ENCODE results near the gene HCN4.

The HCN4 gene

DNA sequence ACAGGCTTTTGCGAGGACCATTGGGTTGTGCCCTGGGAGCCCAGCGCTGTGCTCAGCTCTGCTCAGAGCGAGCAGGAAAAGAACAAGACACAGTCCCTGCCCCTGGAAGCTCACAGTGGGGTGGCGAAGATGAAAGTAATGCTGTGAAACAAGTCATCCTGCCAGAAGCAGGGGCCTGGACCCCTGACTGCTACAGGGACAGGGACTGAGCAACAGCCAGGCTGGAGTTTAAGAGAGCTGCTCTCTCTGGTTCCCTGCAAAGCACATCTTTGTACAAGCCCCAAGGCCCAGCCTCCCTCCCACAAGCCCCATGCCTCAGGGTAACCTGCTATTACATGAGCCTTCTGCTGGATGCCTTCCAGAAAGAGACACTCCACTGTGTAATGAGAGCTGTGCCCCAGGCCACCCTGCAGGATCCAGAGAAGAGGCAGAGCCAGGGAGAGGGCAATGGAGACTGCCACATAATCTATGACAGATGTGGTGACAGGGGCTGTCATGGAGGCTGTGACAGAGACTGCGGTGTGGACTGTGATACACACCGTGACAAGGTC is 7.1 kb upstream of the HCN4 start:
- no peak for DNase-seq

DNA sequence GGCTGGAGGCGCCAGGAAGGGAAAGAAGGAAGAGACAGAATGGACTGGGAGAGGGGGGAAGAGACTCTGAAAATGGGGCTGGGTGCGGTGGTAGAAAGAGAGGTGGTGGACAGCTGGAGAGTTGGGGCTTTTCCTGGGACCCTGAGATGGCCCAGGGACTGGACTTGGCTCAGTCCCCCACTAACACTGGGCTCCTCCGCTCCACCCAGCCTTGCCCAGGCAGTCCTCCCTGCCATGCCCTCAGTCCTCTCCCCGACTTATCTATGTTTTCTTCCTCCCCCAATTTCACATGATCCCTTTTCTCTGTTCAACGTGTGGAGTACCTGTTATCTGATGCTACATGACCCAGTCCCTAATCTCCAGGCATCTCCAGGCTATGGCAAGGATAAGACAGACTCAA is 6.3 kb upstream of the HCN4 start:
- DNase-seq: no peak

DNA sequence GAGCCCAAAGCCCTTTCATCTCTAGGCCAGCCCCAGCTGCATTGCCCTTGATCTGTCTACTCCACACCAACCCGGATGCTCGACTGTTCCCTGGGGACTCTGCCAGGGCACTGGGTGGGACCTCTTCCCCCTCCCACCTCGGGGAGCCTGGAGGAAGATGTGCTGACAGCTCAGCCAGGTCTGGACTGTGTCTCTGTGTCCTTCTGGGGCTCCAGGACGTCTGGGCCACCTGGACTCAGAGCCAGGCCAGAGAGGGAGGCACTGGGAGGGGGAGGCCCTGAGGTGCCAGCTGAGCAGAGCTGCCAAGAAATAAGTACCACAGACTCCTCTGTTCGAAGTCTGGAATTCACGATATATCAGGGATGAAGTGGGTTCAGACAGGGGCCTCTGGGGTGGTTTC is 5.8 kb upstream of the HCN4 start:
- no peak for DNase-seq

DNA sequence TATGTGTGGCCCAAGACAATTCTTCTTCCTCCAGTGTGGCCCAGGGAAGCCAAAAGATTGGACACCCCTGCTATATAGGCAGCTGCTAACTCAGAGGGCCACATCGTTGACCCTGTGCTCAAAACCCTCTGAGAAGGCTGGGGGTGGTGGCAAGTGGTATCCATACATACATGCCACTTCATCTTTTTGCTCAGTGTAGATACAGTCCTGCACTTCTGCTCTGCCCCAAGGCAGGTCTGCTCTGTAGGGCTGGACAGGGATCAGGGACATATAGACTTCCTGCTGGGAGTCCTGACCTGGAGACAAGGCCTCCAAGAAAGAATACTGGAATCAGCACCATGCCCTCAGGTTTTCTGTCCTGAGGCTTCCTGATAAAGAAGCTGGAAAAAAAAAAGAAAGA is 4.5 kb upstream of the HCN4 start:
- DNase-seq: no peak

DNA sequence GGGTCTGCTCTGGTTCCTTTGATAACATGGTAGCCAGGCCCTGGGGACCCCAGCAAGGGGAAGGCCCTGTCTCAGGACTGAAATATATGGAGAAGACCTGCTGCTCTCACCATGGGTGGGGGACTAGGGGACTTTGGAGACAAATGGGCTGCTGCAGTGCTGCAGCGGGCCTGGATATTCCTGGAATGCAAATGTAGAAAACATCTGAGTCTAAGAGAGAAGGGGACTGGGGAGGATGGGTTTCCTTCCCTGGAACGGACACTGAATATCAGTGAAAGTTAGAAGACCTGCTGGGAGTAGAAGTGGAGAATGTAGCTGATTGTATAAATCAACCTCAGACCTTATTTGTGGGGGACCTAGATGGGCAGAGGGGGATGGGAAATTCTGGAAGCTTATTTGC is 3.1 kb upstream of the HCN4 start:
- no peak for DNase-seq

DNA sequence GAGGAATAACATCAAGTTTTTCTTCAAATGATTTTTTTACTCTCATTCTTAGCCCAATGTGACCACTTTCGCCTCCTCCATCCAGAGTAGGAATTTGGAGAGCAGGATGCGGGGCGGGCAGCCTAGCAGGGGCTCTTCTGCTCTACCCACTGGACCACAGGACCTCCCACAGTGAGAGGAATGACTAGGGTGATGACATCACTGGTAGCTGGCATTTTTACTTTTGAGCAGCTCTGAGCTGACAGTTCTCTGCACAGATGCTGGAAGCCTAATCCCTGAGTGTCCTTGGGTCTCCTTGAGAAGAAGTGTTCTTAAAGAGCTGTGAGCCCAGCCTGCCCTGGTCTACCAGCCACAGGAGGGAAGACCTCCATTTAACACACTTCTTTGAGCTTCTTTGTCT is 1.4 kb upstream of the HCN4 start:
- no peak for DNase-seq

DNA sequence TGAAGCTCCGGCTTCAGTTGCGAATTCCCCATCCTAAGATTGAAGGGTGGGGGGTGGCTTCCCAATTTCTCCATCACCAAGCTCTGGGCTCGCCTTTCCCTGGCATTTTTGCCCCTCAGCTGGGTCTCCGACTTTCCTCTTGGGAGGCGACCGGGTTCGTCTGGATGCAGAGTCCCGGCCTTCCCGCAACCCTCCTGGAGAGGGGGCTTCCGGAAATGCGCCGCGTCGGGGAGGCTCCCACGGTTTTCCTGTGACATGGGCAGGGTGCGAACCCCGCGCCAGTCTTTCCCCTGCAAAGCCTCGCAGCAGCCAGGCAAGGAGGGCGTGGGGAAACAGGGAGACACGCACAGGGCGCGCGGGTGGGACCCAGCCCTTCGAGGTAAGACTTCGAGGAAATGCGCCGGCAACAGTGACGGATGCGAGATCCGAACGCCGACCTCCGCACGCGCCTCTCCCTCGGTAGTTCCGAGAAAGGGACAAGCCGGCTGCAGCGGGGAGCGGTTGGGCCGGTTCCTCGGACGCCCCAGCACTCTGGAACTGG is 466 bp upstream of the HCN4 start:
- no peak for DNase-seq

DNA sequence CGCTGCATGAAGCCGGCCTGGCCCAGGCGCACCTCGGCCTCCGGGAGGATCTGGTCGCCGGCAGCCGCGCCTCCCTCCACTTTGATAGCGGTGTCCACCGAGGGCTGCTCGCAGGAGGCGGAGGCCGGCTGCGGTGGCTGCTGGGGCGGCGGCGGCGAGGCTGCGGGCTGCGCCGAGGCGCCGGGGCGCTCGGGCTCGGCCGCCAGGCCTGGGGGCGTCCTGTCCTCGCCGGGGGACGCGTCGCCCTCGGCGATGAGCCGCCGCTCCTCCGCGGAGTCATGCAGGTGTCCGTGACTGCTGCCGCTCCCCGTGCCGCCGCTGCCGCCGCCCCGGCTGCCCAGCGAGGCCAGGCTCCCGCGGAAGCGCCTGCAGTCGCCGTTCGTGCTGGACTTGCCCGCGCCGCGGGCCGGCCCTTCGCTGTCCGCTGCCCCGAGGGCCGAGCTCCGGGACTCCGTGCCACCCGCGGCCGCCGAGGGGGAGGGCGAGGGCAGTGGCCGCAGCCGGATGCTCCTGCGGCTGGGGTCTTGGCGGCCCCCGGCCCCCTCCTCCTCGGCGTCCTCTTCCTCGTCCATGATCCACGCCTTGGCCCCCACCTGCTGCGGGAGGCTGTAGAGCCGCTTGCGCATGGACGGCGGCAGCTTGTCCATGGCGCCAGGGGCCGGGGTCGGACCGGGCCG is 996 bp downstream of the HCN4 start:
- DNase-seq: no peak

DNA sequence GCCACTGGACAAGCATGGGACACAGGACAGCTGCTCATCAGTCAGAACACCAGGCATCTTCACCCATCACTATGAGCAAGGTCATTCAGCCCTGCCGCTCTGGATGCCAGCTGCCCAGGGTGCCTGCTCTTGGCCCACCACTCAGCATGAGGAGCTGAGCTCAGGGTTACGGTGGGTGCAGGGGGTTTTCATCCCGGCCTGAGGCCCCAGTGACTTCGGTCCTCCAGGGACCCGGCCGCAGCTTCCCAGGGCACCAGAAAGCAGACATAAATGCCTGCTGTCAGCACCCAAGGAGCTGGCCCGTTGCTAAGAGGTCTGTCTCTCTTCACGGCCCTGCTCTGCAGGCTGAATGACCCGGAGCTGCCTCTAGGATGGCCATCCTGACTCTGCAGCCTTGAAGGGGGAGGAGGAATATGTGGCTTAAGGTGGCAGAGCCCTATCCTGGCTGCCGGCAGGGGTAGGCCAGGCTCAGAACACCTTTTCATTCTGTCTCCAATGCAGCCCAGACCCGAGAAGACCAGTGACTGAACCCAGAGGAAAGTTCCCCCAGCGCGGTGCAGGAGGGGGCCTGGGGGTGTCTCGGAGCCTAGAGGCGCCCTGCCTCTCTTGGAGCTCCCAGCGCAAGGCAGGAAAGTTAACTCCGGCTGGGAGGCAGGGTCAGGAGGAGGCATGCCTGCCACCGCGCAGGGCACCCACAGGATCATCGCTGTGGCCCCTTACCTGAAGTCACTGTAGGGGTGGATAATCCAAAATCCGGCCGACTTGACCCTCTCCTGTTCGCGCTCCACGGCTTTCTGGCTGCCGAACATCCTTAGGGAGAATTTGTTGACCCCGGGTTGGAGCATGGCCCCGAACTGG is 1.8 kb downstream of the HCN4 start:
- DNase-seq: no peak

DNA sequence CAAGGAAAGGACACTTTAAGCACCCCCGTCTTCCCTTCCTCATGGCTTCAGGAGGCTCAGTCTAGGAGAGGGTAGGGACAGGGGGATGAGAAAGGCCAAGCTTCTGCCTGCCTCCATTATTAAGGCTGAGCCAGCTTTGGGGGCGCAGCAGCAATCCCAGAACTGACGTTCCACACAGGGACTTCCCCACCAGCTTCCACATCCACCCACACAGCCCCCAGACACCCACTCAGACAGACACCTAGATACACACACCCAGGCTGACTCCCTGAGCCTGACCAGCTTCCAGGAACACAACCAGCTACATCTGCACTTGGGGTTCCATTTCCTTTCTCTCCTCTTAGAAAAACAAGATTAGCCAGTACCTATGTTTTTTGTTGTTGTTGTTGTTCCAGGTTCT is 4.7 kb downstream of the HCN4 start:
- no peak for DNase-seq

DNA sequence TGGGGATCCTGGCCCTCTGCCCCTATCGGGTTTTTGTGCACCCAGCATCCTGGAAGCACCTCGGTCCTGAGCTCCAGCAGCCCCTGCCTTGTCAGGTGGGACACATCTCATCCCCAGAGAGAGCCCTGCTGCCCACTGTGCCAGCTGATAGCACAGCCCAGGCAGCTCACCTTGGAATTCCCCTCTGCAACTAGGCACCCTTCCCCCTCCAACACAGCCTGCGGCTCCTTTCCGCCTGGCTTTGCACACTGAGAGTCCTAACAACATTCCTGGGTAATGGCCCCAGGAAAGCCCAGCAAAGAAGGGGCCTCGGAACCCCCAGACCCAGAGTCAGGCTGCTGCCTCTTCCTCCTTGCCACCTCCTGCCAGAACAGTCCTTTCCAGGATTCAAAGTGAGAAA is 5.9 kb downstream of the HCN4 start:
- no peak for DNase-seq

DNA sequence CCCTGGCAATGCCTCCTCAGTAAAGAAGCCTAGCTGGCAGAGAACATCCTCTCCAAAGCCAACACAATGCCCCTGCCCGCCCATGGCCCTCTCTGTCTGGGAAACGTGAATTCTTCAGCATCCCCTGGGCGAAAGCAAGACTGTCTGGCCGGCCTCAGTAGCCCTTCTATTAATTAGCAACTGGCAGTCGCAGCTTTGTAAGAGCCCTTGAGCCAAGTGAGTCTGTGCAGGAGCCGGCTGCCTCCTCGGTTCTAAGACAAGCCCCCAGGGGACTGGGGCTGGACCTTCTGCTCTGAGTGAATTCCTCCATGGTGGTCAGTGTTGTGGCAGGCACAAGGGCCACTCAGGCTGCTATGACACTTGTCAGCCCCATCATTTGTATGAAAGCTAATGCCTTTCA is 7.4 kb downstream of the HCN4 start:
- no peak for DNase-seq

DNA sequence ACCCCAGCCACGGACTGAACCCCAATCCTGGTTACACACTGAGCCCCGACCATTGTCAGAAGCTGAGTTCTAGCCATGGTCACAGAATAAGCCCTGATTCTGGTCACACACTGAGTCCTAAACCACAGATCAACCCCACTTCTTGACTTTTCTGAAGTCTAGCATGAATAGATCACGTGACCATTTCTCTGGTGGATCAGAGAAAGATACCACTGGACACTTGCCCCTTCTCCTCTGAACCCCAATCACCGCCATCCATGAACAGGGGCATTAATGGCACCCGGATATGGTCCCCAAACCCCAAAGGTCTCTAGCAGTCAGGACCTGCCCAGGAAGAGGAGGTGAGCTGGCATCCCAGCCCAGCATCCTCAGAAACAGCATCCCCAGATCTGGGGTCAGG is 9.1 kb downstream of the HCN4 start:
- DNase-seq: no peak

DNA sequence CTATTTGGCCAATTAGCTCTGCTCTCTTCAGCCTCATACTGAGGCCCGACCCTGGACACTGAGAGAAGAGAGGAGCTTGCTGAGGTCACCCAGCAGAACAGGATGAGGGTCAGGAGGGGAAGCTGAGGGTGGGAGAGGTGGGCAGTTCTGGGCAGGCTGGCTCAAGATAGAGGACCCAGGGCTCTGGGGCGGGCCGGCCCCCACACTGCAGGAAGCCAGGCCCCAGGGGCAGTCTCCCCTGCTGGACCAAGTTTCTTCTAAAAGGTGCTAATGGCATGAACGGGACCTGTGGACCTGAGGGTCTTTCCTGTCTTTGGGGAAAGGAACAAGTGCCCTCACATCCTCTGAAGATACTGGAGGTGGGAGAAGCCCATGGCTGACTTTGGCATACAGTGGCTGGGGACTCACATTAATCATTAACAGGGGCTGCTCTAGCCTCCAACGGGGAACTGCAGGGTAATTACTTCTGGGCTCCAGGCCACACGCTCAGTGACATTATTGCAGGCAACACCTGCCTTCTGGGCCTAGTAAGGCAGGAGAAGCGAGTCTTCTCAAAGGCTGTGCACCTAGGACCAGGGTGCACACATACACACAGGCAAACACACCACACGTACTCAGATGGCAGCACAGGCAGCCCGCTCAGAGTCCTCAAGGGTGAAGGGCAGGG is 10.6 kb downstream of the HCN4 start:
- no peak for DNase-seq

DNA sequence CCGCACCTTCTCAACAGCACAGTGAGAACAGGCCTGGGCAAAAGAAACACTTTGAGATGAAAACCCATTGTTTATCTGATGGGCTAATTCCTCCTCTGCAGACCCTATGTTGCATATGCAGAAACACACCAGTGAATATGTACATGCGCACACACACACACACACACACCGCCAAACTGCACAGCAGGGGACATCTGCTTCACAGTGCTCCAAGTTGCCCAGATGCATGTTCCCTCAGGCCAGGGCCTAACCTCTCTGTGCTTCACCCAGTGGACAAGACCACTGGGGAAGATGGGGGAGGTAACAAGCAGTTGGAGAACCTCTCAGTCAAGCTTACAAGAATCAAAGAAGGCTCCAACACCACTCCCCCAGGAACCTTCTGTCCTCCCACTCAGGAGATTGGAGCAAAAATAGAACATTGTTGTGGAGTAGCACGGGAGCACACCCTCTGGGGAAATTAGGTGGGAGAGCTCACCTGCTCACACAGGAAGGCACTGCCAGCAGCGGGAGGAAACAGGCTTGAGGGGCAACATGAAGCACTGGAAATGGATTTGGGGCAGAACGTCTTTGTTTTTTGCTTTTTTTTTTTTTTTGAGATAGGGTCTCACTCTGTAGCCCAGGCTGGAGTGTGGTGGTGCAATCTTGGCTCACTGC is 13.0 kb downstream of the HCN4 start:
- DNase-seq: no peak

DNA sequence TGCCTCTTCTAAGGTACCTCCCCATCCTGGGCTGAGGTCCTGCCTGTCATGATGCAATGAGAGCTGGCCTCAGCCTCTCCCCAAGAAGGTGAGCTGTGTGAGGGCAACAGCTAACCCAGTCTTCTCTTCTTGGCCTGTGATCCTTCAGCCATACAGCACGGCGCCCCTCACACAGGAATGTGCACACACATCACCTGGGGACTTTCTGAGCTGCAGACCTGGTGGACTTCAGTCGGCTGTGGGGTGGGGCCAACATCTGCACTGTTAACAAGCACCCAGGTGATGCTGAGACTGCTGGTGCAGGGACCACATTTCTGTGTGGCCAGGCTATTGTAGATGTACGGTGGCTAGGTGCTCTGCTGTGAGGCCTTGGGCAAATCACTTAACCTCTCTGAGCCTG is 14.5 kb downstream of the HCN4 start:
- no peak for DNase-seq

DNA sequence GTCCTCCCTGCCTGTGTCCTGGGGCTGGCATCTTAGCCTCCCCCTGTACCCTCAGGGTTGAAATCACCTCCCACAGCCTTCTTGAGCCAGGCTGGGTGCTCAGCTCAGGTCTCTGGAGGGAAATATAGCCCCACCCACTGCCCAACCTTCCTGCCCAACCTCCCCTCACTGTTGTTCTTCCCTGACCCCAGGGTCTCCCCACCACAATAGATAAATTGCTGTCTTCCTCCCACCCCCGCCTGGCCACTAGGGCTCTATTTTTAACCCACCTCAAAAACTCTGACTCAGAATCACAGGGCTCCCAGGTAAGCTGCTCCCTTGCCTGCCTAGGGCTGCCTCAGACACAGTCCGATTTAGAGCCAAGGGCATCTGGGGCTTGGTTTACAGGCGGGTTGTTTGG is 15.0 kb downstream of the HCN4 start:
- no peak for DNase-seq

DNA sequence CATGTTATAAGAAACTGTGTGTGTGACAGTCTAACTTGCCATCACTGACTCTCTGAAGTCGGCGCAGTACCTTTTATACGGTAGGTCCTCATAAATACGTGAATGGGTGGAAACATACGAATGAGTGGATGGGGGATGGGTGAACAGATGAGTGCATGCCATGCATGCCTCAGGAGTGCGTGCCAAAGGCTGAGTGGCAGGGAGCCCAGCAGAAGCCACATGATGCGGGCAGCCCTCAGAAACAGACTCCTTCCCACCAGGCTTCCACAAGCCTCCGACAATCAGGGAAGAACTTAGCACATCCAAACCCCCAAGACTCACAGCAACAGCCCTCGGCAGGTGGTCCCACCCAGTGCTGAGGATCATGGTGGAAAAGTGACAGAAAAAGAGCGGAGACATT is 16.7 kb downstream of the HCN4 start:
- DNase-seq: no peak

DNA sequence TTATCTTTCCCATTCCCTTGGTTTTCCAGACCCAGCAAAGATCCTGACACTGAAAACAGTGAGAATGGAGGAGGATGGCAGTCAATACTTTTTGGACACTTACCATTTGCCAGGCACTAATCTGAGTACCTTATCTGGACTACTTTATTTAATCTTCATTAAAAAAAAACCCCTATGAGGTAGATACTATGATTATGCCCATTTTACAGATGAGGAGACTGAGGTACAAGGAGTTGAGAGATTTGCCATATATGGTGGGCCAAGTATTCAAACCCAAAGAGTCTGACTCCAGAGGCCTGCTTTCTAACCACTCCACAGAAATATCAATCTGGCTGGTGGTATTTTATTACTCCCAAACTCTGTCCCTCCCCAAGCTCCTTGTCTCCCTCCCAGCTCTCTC is 19.6 kb downstream of the HCN4 start:
- no peak for DNase-seq

DNA sequence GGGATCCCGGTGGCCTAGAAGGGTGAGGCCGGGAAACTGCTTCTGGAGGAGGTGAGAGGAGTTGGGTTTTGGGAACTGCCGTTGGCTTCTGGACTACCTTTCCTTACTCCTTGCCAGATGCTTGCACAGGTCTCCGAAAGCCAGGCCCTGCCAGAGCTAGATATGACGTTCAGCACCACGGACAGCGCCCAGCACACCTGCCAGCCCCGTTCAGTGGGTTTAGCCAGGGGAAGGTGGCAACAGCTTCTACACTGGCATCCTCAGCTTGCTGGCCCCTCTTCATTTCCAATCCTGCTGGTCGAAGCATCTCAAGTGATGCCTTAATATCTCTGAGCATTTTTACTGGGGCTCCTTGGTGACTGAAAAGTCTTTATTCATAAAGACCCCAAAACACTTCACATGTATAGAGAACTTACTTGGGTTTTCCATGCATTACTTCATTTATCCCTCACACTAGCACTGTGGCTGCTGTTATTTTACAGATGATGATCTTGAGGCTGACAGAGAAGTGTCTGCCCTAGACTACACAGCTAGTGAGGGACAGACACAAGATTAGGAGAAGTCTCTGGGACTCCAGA is 21.9 kb downstream of the HCN4 start:
- DNase-seq: peak in 5 of 6 experiments; percentile 16 to 64 (median 28)

DNA sequence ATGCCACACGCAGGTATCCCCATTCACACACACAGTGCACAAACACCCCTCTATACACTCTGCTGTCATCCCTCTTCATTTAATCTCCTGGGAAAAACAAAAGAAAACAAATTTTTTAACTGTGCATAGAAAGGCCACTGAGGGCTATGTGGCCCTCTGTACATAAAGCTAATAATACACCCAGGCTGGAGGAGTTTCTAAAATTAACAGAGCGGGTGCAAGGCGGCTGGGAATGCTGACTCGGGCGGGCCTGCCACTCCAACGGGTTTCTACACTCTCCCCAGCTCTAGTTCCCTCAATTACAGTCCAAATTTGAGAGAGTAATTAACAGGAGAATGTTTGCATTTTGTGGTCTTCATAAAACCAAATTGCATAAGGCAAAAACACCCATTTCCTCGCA is 23.1 kb downstream of the HCN4 start:
- DNase-seq: no peak

DNA sequence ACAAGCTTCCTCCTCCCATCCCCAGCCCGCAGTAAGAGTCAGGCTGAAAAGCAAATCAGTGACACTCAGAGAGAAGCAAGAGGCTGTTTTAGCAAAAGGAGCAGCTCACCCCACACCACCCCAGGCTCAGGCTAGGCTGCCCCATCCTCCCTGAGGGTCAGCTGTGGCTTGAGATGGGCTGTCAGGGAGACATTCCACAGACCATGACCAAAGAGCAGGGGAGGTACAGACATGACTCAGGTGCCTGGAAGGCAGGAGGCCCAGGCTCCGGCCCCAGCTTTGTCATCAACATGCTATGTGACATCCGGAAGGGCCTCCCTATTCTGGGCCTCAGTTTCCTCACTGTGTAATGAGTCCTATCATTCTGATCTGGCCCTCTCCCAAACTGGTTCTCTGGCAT is 24.7 kb downstream of the HCN4 start:
- DNase-seq: no peak

Measured in stimulated activated naive CD4-positive, alpha-beta T cell (primary cell).